ENCODE measurements around the gene EFHC1.

- TF ChIP-seq CTCF (conservative IDR thresholded peaks at IDR 0.05) (no peak), ZFX (IDR thresholded peaks at IDR 0.05) (no peak)
These were observed 89.4 kb downstream of the EFHC1 start for GRCh38 chr6:52509281-52510212.
